ENCODE results near the gene SLC48A1. TPM values are rescaled to one million over a fixed set of nuclear protein-coding genes. Genes with fewer than 3 reads are reported as not detected.

The SLC48A1 gene
- polyA plus RNA-seq, 1 donor (not counting 4 experiments of a cell fraction or from before 2014, with no cell fraction given): 8.1 TPM

- Histone ChIP-seq H3K36me3 (ENCODE audit: control insufficient read depth in 2 of 2, extremely low read depth in 1 of 2, insufficient read depth in 2 of 2, low read length in 2 of 2) (peaks cover 22 to 54% of the 10 kb centered on the region in 2 experiments), H3K9me3 (ENCODE audit: control insufficient read depth, low read depth, low read length) (no peaks in the 10 kb centered on the region), H3K79me2 (ENCODE audit: control insufficient read depth, insufficient read depth, low read length) (peaks cover 49% of the 10 kb centered on the region), H3K4me2 (ENCODE audit: control insufficient read depth, extremely low read depth, insufficient read depth, low read depth, low read length) (no peak overlapping the region), H2AFZ (ENCODE audit: control insufficient read depth, low read length) (no peak overlapping the region), H4K20me1 (ENCODE audit: control insufficient read depth, extremely low read depth, insufficient read depth, low read length) (peaks cover 23% of the 10 kb centered on the region), H3K4me3 (ENCODE audit: control insufficient read depth in 2 of 3, extremely low read depth in 1 of 3, insufficient read depth in 2 of 3, low read depth in 1 of 3, low read length in 3 of 3) (no peak overlapping the region), H3K27ac (ENCODE audit: control insufficient read depth, insufficient read depth, low read length) (no peak overlapping the region), H3K9ac (ENCODE audit: control insufficient read depth, extremely low read depth, insufficient read depth, low read length) (no peak overlapping the region), H3K4me1 (ENCODE audit: control insufficient read depth, extremely low read depth, insufficient read depth, low read length) (no peaks in the 10 kb centered on the region), H3K27me3 (ENCODE audit: control insufficient read depth, extremely low read depth, insufficient read depth, low read length) (no peaks in the 10 kb centered on the region), H3K9me1 (ENCODE audit: control insufficient read depth, extremely low read depth, insufficient read depth, low read length) (peaks cover 2% of the 10 kb centered on the region)
- FAIRE-seq (no peak), DNase-seq (ENCODE audit: low read depth, low spot score) (no peak)
- dilution Hi-C loops (cut with MboI; ENCODE audit: extremely low pct_ligation_motif_present, low sequenced_read_pairs): no loop called here
- TF ChIP-seq EZH2 (IDR thresholded peaks at IDR 0.05; ENCODE audit: low read length) (no peak), CTCF (optimal IDR thresholded peaks at IDR 0.05 in 1 of 3, IDR thresholded peaks at IDR 0.05 in 1 of 3, conservative IDR thresholded peaks at IDR 0.05 in 1 of 3; ENCODE audit: extremely low read depth in 1 of 3, insufficient read depth in 2 of 3, low read length in 3 of 3) (no peak)
Observed at GRCh38 chr12:47798382-47798948, 25.4 kb downstream of the SLC48A1 start.

GRCh38 chr12:47799357-47799955 is 26.4 kb downstream of the SLC48A1 start:
- dilution Hi-C loops (cut with MboI; ENCODE audit: extremely low pct_ligation_motif_present, low sequenced_read_pairs): no loop called here
- H3K27ac ChIP-seq (ENCODE audit: control insufficient read depth, insufficient read depth, low read length): no peak overlapping the region
- peaks cover 28% of the 10 kb centered on the region for H4K20me1 ChIP-seq (ENCODE audit: control insufficient read depth, extremely low read depth, insufficient read depth, low read length)
- peaks cover 25 to 50% of the 10 kb centered on the region in 2 experiments for H3K36me3 ChIP-seq (ENCODE audit: control insufficient read depth in 2 of 2, extremely low read depth in 1 of 2, insufficient read depth in 2 of 2, low read length in 2 of 2)
- no peak overlapping the region for H3K9ac ChIP-seq (ENCODE audit: control insufficient read depth, extremely low read depth, insufficient read depth, low read length)
- no peaks in the 10 kb centered on the region for H3K27me3 ChIP-seq (ENCODE audit: control insufficient read depth, extremely low read depth, insufficient read depth, low read length)
- no peak for TF ChIP-seq EZH2 (IDR thresholded peaks at IDR 0.05; ENCODE audit: low read length)
- TF ChIP-seq CTCF (optimal IDR thresholded peaks at IDR 0.05 in 1 of 3, IDR thresholded peaks at IDR 0.05 in 1 of 3, conservative IDR thresholded peaks at IDR 0.05 in 1 of 3; ENCODE audit: extremely low read depth in 1 of 3, insufficient read depth in 2 of 3, low read length in 3 of 3): no peak
- H3K4me1 ChIP-seq (ENCODE audit: control insufficient read depth, extremely low read depth, insufficient read depth, low read length): no peaks in the 10 kb centered on the region
- H3K4me2 ChIP-seq (ENCODE audit: control insufficient read depth, extremely low read depth, insufficient read depth, low read depth, low read length): no peak overlapping the region
- DNase-seq (ENCODE audit: low read depth, low spot score) (no peak), FAIRE-seq (no peak)
- H3K9me1 ChIP-seq (ENCODE audit: control insufficient read depth, extremely low read depth, insufficient read depth, low read length): peaks cover 2% of the 10 kb centered on the region
- no peak overlapping the region for H2AFZ ChIP-seq (ENCODE audit: control insufficient read depth, low read length)
- peaks cover 58% of the 10 kb centered on the region for H3K79me2 ChIP-seq (ENCODE audit: control insufficient read depth, insufficient read depth, low read length)
- no peaks in the 10 kb centered on the region for H3K9me3 ChIP-seq (ENCODE audit: control insufficient read depth, low read depth, low read length)
- no peak overlapping the region for H3K4me3 ChIP-seq (ENCODE audit: control insufficient read depth in 2 of 3, extremely low read depth in 1 of 3, insufficient read depth in 2 of 3, low read depth in 1 of 3, low read length in 3 of 3)
